GM12865 (cell line): Measurements from ENCODE around the gene TOMM20.
A peak's percentile ranks its signal among the peaks of the same experiment; 100 is the strongest.

ENCODE experiments used
- DNase-seq: peaks from one replicate; pipeline ENCODE4 v3.0.0; 2010; ENCODE audit warnings: low read depth
- H3K4me3 ChIP-seq: 2 replicates; pipeline ENCODE4 v1.5.1; 2011; ENCODE audit warnings: mild to moderate bottlenecking, low read depth, low read length, control low read depth
- TF ChIP-seq, protein P1 (sequence below): IDR thresholded peaks from 2 replicates; pipeline ENCODE4 v1.5.1; 2011; ENCODE audit warnings: low read length, control low read depth, low read depth, inconsistent platforms; ENCODE audit not compliant: insufficient read depth; ENCODE audit errors: missing control alignments

Gene TOMM20

DNA sequence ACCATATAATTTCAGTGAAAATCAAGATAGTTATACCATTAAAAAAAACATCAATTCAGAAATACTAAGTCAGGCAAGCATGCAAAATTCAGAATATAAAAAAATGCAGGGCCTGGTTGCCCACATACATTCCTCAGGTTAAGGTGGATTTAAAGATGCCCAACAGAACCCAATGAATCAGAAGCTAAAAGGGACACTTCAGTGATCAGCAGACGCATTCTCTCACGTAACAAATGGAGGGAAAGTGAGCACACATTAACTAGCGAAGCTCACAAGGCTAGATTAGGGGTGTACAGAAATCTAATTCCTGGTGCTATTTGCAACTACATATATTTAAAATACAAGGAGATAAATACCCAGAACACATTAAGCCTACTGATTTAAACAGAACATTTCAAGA lies 17.5 kb downstream of the TOMM20 start:
- no peak for DNase-seq
- TF ChIP-seq, protein P1, sequence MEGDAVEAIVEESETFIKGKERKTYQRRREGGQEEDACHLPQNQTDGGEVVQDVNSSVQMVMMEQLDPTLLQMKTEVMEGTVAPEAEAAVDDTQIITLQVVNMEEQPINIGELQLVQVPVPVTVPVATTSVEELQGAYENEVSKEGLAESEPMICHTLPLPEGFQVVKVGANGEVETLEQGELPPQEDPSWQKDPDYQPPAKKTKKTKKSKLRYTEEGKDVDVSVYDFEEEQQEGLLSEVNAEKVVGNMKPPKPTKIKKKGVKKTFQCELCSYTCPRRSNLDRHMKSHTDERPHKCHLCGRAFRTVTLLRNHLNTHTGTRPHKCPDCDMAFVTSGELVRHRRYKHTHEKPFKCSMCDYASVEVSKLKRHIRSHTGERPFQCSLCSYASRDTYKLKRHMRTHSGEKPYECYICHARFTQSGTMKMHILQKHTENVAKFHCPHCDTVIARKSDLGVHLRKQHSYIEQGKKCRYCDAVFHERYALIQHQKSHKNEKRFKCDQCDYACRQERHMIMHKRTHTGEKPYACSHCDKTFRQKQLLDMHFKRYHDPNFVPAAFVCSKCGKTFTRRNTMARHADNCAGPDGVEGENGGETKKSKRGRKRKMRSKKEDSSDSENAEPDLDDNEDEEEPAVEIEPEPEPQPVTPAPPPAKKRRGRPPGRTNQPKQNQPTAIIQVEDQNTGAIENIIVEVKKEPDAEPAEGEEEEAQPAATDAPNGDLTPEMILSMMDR, result no peak

GRCh38 chr1:235108876-235109275 lies 19.8 kb downstream of the TOMM20 start:
- DNase-seq, result no peak
- no peak overlapping the region for H3K4me3 ChIP-seq
- TF ChIP-seq, protein P1, result no peak

More for the DNA sequence above, 17.5 kb downstream of the TOMM20 start:
- no peak overlapping the region for H3K4me3 ChIP-seq

- TF ChIP-seq, protein P1, result no peak
- DNase-seq, result no peak
- no peak overlapping the region for H3K4me3 ChIP-seq
Measured at GRCh38 chr1:235108185-235108593, 20.4 kb downstream of the TOMM20 start.

DNA sequence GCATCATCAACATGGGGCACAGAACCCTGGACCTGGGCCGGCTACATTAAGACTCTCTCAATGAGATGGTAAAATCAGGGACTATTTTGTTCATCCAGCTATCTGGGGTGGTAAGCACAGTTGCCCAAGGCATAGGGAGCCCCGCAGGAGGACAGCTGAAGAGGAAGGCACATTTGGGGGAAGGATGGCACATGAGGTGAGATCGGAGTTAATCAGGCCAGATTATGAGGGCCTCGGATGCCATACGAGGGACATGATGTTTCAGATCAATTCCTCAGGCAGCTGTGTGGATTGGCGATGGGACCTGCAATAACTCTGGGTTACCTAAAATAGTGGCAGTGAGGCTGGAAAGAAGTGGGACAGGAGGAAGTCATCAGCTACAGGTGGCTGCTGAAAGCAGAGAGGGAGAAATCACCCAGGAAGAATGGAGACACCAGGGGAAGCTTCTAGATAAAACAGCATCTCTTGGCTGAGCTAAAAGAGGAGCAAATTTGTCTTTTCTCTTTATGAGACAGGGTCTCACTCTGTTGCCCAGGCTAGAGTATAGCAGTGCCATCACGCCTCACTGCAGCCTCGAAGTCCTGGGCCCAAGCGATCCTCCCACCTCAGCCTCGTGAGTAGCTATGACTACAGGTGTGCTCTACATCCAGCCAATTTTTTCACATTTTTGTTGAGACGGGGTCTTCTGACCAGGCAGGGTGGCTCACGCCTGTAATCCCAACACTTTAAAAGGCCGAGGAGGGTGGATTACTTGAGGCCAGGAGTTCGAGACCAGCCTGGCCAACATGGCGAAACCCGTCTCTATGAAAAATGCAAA lies 21.1 kb downstream of the TOMM20 start:
- H3K4me3 ChIP-seq, result no peak overlapping the region
- DNase-seq, result no peak
- TF ChIP-seq, protein P1, result no peak

GRCh38 chr1:235106457-235106856 lies 22.2 kb downstream of the TOMM20 start:
- no peak overlapping the region for H3K4me3 ChIP-seq
- DNase-seq, result peak; percentile 46
- TF ChIP-seq, protein P1, result no peak

- DNase-seq, result peak; percentile 92
- TF ChIP-seq, protein P1, result no peak
- peak overlapping the region; percentile 58 for H3K4me3 ChIP-seq
Measured at GRCh38 chr1:235105051-235106043, 23.3 kb downstream of the TOMM20 start.
